Heart right ventricle (tissue), 16 donors: ENCODE results near the gene C10orf143. TPM values are rescaled to one million over a fixed set of nuclear protein-coding genes. Genes with fewer than 3 reads are reported as not detected.

ENCODE experiments used
- ATAC-seq, 8 donors: fragments of 200-7000 bp; cut with Tn5 transposase; one replicate each; pipeline ENCODE4 v1.9.1; 2020; ENCODE audit warnings: mild to moderate bottlenecking in 8 of 8, moderate library complexity in 8 of 8, moderate number of reproducible peaks in 1 of 8
- DNase-seq, 2 donors: peaks; one replicate each; pipeline ENCODE4 v3.0.0-alpha.2; 2020
- H3K27ac ChIP-seq, 10 donors: fragments of 200-600 bp; sonication (generic) in 2 of 10; one replicate each; pipeline versions ENCODE4 v1.5.0 to v1.8.0; 2020 to 2022; ENCODE audit warnings: mild to moderate bottlenecking in 3 of 10
- H3K27me3 ChIP-seq, 7 donors: fragments of 200-600 bp; one replicate each; pipeline ENCODE4 v1.8.0; 2021 to 2022; ENCODE audit warnings: mild to moderate bottlenecking in 2 of 7
- H3K36me3 ChIP-seq, 9 donors: fragments of 200-600 bp; sonication (generic) in 1 of 9; one replicate each; pipeline versions ENCODE4 v1.5.0 to v1.8.0; 2020 to 2022; ENCODE audit warnings: mild to moderate bottlenecking in 2 of 9
- H3K4me1 ChIP-seq, 9 donors: fragments of 200-600 bp; sonication (generic) in 1 of 9; one replicate each; pipeline versions ENCODE4 v1.5.0 to v1.8.0; 2020 to 2022; ENCODE audit warnings: mild to moderate bottlenecking in 4 of 9
- H3K4me3 ChIP-seq, 10 donors: fragments of 200-600 bp; sonication (generic) in 2 of 10; one replicate each; pipeline versions ENCODE4 v1.5.0 to v1.8.0; 2020 to 2022; ENCODE audit warnings: mild to moderate bottlenecking in 7 of 10, moderate library complexity in 2 of 10
- H3K9me3 ChIP-seq, 11 donors: fragments of 200-600 bp in 10 of 11; sonication (generic) in 2 of 11; one replicate each; pipeline versions ENCODE4 v1.5.0 to v1.8.0; 2013 to 2022; ENCODE audit warnings: mild to moderate bottlenecking in 2 of 11, control low read depth in 1 of 11, moderate library complexity in 1 of 11
- WGBS, 2 donors: extraction: QIAGEN DNeasy Blood & Tissue Kit; methylation state at CpG; one replicate each; pipeline ENCODE4 v1.1.7; 2013; ENCODE audit warnings: inconsistent platforms in 1 of 2; 5-methylcytosine and 5-hydroxymethylcytosine counted together
- intact Hi-C, 10 donors: fragments of 100-400 bp; cut with DNase I; formaldehyde crosslinking; loops; one replicate each; pipeline versions ENCODE4 v1.11.1 to v1.14.2; 2022
- long read RNA-seq, 3 donors: library from polyadenylated mRNA; unstranded; transcript quantifications; one replicate each; pipeline ENCODE4 v2.0.0, GENCODE V29; 2020 to 2021
- polyA plus RNA-seq, 2 donors: library from polyadenylated mRNA; stranded (reverse); fragments of 200-250 nt; gene quantifications; one replicate each; pipeline ENCODE4 v1.2.3, GENCODE V29; 2013
- total RNA-seq, 10 donors: library from RNA; stranded (reverse); fragmentation: NEBNext Ultra II Directional in 3 of 10; extraction: Animal tissue kit (Norgen Biotek cat#: 25700) in 3 of 10; gene quantifications; one replicate each; pipeline versions ENCODE4 v1.2.1 to v1.2.4, GENCODE V29; 2021 to 2023
- TF ChIP-seq, protein P1 (sequence below), 9 donors: fragments of 200-600 bp; sonication (generic) in 2 of 9; IDR thresholded peaks; one replicate each; pipeline versions ENCODE4 v1.5.0 to v1.8.0; 2021 to 2022; ENCODE audit warnings: antibody characterized with exemption in 9 of 9, mild to moderate bottlenecking in 5 of 9, moderate library complexity in 1 of 9
- donor health status: Arrhythmogenic right ventricular cardiomyopathy.
- donor health status: ischemic (EF 13 %, LVEDD 7.1; RV severe dilation, severe dysfunction).
- donor health status: healthy with polysubstance abuse.
- donor health status: DM: no; HTN: yes; CAD: no.
- donor health status: DM: no; HTN: no; CAD: no.
- donor health status: ischemic (EF 25% LVEDD 6.9; RV normal size, moderate dysfunction).
- donor health status: ischemic (EF 25% LVEDD 5.7; RV mildly dilated, moderate dysfunction).
- donor health status: healthy.
- donor health status: DM: yes; HTN: yes; CAD: no.
- donor health status: Ischemic cardiomyopathy.
- donor health status: ischemic (EF 35%, LVEDD 5.7; RV mildly dilated, moderate dysfunction).
- donor health status: nonischemic (EF 11% LVEDD 7.7; RV severe dilation, severe dysfunction).
- donor health status: DM: yes; HTN: yes; CAD: no.
- donor health status: PGD.
- donor health status: ischemic (EF 29% LVEDD 5.4; RV normal size, mild dysfunction).
- donor health status: nonischemic (EF 23%, LVEDD 6.1; RV moderate dilation, normal function).

C10orf143 gene
- total RNA-seq (1 to 10 TPM; 1.1 to 2.9 (median 2.1) TPM), polyA plus RNA-seq (1 to 10 TPM; 1.5 to 5.4 TPM)
- long read RNA-seq, donor 1, partial matches to known transcripts: 0 of 2 reads
- long read RNA-seq, donor 1, other reads (novel, unspliced or antisense): 1 of 2 reads
- long read RNA-seq, donor 2, partial matches to known transcripts: 0 of 2 reads
- long read RNA-seq, donor 2, other reads (novel, unspliced or antisense): 1 of 2 reads
- long read RNA-seq, donor 3, partial matches to known transcripts: 1 of 5 reads
- long read RNA-seq, donor 3, other reads (novel, unspliced or antisense): 4 of 5 reads

DNA sequence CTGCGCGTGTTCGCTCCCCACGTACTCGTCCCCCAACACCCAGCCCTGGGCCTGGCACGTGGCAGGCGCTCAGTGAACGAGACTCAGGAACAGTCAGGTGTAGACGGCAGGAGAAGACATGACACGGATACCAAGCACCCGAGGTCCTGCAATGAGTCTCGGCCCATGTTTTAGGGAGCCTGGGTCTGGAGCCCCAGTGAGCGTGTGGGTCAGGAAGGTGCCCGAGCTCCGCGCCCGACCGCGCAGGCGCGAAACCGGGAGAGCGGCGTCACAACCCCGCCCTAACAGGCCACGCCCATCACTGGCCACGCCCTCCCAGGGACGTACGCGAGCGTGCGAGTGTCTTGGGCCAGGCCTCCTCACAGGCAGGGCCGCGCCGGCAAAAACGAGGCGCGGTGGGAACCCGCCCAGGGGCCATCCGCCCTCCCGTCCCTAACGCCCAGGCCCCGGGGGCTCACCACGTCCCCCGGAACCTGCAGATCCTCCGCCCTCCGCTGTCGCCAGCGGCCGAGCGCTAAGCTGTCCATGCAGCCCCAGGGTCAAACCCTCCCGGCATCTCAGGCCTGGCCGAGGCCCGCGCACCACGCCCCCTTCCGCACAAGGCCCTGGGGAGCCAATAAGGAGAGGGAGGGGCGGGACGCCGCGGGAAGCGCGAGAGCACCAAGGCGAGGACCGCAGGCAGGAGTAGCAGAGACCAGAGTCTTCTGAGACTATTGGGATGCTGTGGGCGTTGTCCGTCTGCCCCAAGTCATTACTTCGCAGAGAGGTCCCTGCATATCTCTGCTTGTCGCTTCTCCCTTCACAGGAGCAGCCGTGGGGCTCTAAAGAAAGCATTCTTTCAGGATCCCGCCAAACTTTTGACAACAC is at the start of gene C10orf143:
C10orf143 (minus strand) TSS at position 585 of the 867 bp plus-strand sequence; CDS start at position 527, 58 bp downstream.
- ATAC-seq (peak; percentile 95 to 99 (median 96)), DNase-seq (peak; percentile 98 to 99)
- peak within 1 kb of the TSS; percentile 84 to 98 (median 92) for H3K27ac ChIP-seq
- H3K4me3 ChIP-seq: peak within 1 kb of the TSS; percentile 71 to 93 (median 78)
- H3K36me3 ChIP-seq: peaks cover 0 to 10% (median 0%) of the 10 kb centered on the region in 9 donors
- H3K4me1 ChIP-seq: peaks cover 0 to 37% (median 25%) of the 10 kb centered on the region in 9 donors
- intact Hi-C loops: loop anchor here in 6 of 10 donors (1.0 to 10.0 kb wide), 5 partner anchors 26 to 1078 kb away; partner anchors contain the start of gene GLRX3 (in 6 of the 6)
- TF ChIP-seq, protein P1, sequence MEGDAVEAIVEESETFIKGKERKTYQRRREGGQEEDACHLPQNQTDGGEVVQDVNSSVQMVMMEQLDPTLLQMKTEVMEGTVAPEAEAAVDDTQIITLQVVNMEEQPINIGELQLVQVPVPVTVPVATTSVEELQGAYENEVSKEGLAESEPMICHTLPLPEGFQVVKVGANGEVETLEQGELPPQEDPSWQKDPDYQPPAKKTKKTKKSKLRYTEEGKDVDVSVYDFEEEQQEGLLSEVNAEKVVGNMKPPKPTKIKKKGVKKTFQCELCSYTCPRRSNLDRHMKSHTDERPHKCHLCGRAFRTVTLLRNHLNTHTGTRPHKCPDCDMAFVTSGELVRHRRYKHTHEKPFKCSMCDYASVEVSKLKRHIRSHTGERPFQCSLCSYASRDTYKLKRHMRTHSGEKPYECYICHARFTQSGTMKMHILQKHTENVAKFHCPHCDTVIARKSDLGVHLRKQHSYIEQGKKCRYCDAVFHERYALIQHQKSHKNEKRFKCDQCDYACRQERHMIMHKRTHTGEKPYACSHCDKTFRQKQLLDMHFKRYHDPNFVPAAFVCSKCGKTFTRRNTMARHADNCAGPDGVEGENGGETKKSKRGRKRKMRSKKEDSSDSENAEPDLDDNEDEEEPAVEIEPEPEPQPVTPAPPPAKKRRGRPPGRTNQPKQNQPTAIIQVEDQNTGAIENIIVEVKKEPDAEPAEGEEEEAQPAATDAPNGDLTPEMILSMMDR (IDR thresholded peaks at IDR 0.05): peak in 1 of 9 donors; percentile 11
- no peaks in the 10 kb centered on the region for H3K27me3 ChIP-seq
- WGBS, 2 donors: 0 to 1% methylated on average over 65 to 70 of the region's 71 CpGs
- no peaks in the 10 kb centered on the region for H3K9me3 ChIP-seq

DNA sequence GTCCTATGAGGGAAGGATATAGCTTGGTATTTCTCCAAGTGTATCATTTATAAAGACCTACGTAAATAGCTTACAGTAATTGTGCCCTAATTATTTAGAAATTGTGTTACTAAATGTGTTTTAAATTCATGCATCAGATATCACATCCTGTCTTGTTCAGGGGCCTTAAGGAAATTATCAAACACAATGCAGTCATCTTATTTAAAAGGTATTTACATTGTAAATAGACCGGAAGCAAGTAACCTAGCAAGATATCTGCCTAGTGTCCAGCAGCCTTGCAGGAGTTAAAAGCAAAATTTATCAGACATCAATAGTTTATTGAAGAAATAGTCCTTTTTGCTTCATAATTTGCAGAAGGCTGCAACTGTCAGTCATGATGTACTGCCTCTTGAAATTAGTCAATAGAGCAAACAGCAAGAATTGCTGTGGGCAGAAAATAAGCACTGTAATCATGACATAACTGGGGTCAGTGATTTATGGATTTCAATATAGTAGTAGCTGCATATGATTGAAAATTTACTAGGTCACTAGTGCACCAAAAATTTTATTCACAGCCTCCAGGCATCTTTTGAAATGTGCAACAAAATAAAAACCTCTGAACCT is 48.7 kb upstream of the C10orf143 start:
- no peak for ATAC-seq
- Histone ChIP-seq H3K27ac (no peak overlapping the region), H3K4me3 (no peak overlapping the region), H3K36me3 (peaks cover 0 to 58% (median 21%) of the 10 kb centered on the region in 9 donors), H3K27me3 (no peaks in the 10 kb centered on the region), H3K4me1 (peaks cover 0 to 14% (median 3%) of the 10 kb centered on the region in 9 donors), H3K9me3 (no peaks in the 10 kb centered on the region)
- 79 to 86% methylated on average over 2 of the region's 2 CpGs for WGBS, 2 donors
- intact Hi-C loops: no loop called here
- DNase-seq: no peak
- TF ChIP-seq, protein P1 (IDR thresholded peaks at IDR 0.05): no peak

DNA sequence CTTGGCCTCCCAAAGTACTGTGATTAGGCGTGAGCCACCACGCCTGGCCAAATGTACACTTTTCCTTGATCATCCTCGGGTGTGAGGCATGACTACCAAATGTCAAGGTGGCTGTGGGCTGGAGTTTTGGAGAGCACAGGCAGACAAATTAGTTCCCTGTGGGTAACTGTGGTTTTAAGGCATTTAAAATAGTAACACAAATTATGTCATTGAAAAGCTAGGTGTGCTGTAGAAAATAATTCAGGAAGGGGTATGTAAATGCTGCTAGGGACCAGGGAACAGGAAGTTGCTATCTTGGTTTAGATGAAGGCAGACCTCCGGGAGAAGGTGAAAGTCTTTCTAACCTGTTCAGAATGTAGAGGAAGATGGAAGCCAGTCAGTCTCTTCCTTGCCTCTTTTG is 35.4 kb upstream of the C10orf143 start:
- H3K27ac ChIP-seq: no peak overlapping the region

More for the DNA sequence above, 35.4 kb upstream of the C10orf143 start:
- TF ChIP-seq, protein P1 (IDR thresholded peaks at IDR 0.05): no peak
- H3K9me3 ChIP-seq: no peaks in the 10 kb centered on the region
- peaks cover 0 to 28% (median 14%) of the 10 kb centered on the region in 9 donors for H3K4me1 ChIP-seq
- H3K4me3 ChIP-seq: no peak overlapping the region
- WGBS, 2 donors: 79 to 91% methylated on average over 4 of the region's 4 CpGs
- ATAC-seq (no peak), DNase-seq (no peak)
- H3K27me3 ChIP-seq: no peaks in the 10 kb centered on the region
- intact Hi-C loops: no loop called here
- peaks cover 0 to 60% (median 10%) of the 10 kb centered on the region in 9 donors for H3K36me3 ChIP-seq
